Keratinocyte (primary cell): ENCODE results near the gene PRR27. TPM values are rescaled to one million over a fixed set of nuclear protein-coding genes. Genes with fewer than 3 reads are reported as not detected.

Experiments used
- DNase-seq: peaks from one replicate; pipeline ENCODE4 v3.0.0-alpha.2; 2011; ENCODE audit warnings: low read depth, missing footprints, low spot score
- FAIRE-seq: peaks from 2 replicates; lab custom pipeline; 2011; peaks lifted over from hg19 to GRCh38; lab: Jason Lieb, UNC
- H2AFZ ChIP-seq: 2 replicates; pipeline ENCODE4 v1.6.0; 2012; ENCODE audit warnings: low read length, control low read depth, inconsistent platforms; ENCODE audit not compliant: control insufficient read depth
- H3K27ac ChIP-seq: 2 replicates; pipeline ENCODE4 v1.5.1; 2011; ENCODE audit warnings: low read length; ENCODE audit not compliant: control insufficient read depth, insufficient read depth
- H3K27me3 ChIP-seq: 3 replicates; pipeline ENCODE4 v1.6.0; 2011; ENCODE audit warnings: low read length; ENCODE audit not compliant: control insufficient read depth, insufficient read depth; ENCODE audit errors: extremely low read depth
- H3K36me3 ChIP-seq, 2 experiments: 2 replicates in 1 of 2; 3 replicates in 1 of 2; pipeline ENCODE4 v1.5.1; 2011; ENCODE audit warnings: low read length in 2 of 2, mild to moderate bottlenecking in 1 of 2; ENCODE audit not compliant: control insufficient read depth in 2 of 2, insufficient read depth in 2 of 2; ENCODE audit errors: extremely low read depth in 1 of 2
- H3K4me1 ChIP-seq: 3 replicates; pipeline ENCODE4 v1.5.1; 2011; ENCODE audit warnings: low read length; ENCODE audit not compliant: control insufficient read depth, insufficient read depth; ENCODE audit errors: extremely low read depth
- H3K4me2 ChIP-seq: 3 replicates; pipeline ENCODE4 v1.6.0; 2011; ENCODE audit warnings: low read depth, low read length; ENCODE audit not compliant: control insufficient read depth, insufficient read depth; ENCODE audit errors: extremely low read depth
- H3K4me3 ChIP-seq, 3 experiments: fragments of 200-600 bp in 1 of 3; sonication (generic) in 1 of 3; 2 replicates in 2 of 3; 3 replicates in 1 of 3; pipeline ENCODE4 v1.5.1; 2011 to 2016; ENCODE audit warnings: low read length in 3 of 3, mild to moderate bottlenecking in 3 of 3, control low read depth in 2 of 3, inconsistent platforms in 1 of 3, low read depth in 1 of 3, mixed read lengths in 1 of 3, mixed run types in 1 of 3, moderate library complexity in 1 of 3; ENCODE audit not compliant: control insufficient read depth in 2 of 3, insufficient read depth in 2 of 3; ENCODE audit errors: extremely low read depth in 1 of 3
- H3K79me2 ChIP-seq: 2 replicates; pipeline ENCODE4 v1.6.0; 2012; ENCODE audit warnings: low read length; ENCODE audit not compliant: control insufficient read depth, insufficient read depth
- H3K9ac ChIP-seq: 3 replicates; pipeline ENCODE4 v1.6.0; 2011; ENCODE audit warnings: low read length; ENCODE audit not compliant: control insufficient read depth, insufficient read depth; ENCODE audit errors: extremely low read depth
- H3K9me1 ChIP-seq: 3 replicates; pipeline ENCODE4 v1.6.0; 2011; ENCODE audit warnings: low read length; ENCODE audit not compliant: control insufficient read depth, insufficient read depth; ENCODE audit errors: extremely low read depth
- H3K9me3 ChIP-seq: 2 replicates; pipeline ENCODE4 v1.5.1; 2012; ENCODE audit warnings: low read depth, low read length; ENCODE audit not compliant: control insufficient read depth
- H4K20me1 ChIP-seq: 3 replicates; pipeline ENCODE4 v1.6.0; 2011; ENCODE audit warnings: low read length; ENCODE audit not compliant: control insufficient read depth, insufficient read depth; ENCODE audit errors: extremely low read depth
- EZH2 ChIP-seq: IDR thresholded peaks from one replicate; pipeline ENCODE4 v1.6.1; 2012; ENCODE audit warnings: inconsistent platforms, mild to moderate bottlenecking, low read length, moderate library complexity
- dilution Hi-C: fragments of 300-500 bp; cut with MboI; formaldehyde crosslinking; loops from one replicate; pipeline ENCODE4 v1.7.0; 2020; ENCODE audit warnings: low sequenced_read_pairs; ENCODE audit not compliant: extremely low pct_ligation_motif_present
- polyA plus RNA-seq, 5 experiments: library from polyadenylated mRNA; depleted of rRNA in 3 of 5; stranded (reverse) in 3 of 5; stranded (forward) in 1 of 5; unstranded in 1 of 5; fragments of >200 nt; gene quantifications; 1 replicate in 1 of 5; 2 replicates in 3 of 5; 3 replicates in 1 of 5; pipeline versions ENCODE4 v1.2.1 to v1.2.3, GENCODE V29; 2011 to 2012; ENCODE audit warnings: missing spikeins in 2 of 5, low read depth in 1 of 5, low replicate concordance in 1 of 5
- TF ChIP-seq, protein P1 (sequence below), 3 experiments: IDR thresholded peaks in 1 of 3; conservative IDR thresholded peaks in 1 of 3; optimal IDR thresholded peaks in 1 of 3; 2 replicates in 2 of 3; 3 replicates in 1 of 3; pipeline versions ENCODE3 to v1.5.1; 2011; ENCODE audit warnings: low read length in 3 of 3, mild to moderate bottlenecking in 3 of 3, moderate library complexity in 2 of 3, control low read depth in 1 of 3, inconsistent platforms in 1 of 3; ENCODE audit not compliant: insufficient read depth in 2 of 3; ENCODE audit errors: extremely low read depth in 1 of 3

The PRR27 gene
- polyA plus RNA-seq, 1 donor (not counting 4 experiments of a cell fraction or from before 2014, with no cell fraction given), result not detected

DNA sequence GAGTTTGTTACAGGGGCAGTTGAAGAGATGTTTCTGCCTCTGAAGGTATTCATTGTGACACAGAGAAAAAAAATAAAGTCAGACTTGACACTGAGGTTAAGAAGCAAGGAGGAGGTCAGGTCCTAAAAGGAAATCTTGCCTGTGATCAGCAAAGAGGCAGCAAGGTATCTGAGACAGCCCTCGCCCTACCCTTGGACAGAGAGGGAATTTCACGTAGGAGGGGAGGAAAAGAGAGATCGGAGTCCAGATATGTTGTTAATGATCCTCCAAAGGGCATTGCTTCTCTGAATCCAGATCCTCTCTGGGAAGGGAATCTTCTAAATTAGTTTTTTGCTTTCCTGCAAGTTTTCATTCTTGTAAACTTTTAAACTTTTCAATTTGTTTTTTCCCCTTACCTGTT lies 15.3 kb upstream of the PRR27 start:
- DNase-seq (no peak), FAIRE-seq (no peak)
- no peaks in the 10 kb centered on the region for H3K36me3 ChIP-seq
- no peak overlapping the region for H3K4me2 ChIP-seq
- no peaks in the 10 kb centered on the region for H3K9me1 ChIP-seq
- dilution Hi-C loops, result no loop called here
- H3K79me2 ChIP-seq, result no peaks in the 10 kb centered on the region
- H3K27ac ChIP-seq, result no peak overlapping the region
- TF ChIP-seq, protein P1, sequence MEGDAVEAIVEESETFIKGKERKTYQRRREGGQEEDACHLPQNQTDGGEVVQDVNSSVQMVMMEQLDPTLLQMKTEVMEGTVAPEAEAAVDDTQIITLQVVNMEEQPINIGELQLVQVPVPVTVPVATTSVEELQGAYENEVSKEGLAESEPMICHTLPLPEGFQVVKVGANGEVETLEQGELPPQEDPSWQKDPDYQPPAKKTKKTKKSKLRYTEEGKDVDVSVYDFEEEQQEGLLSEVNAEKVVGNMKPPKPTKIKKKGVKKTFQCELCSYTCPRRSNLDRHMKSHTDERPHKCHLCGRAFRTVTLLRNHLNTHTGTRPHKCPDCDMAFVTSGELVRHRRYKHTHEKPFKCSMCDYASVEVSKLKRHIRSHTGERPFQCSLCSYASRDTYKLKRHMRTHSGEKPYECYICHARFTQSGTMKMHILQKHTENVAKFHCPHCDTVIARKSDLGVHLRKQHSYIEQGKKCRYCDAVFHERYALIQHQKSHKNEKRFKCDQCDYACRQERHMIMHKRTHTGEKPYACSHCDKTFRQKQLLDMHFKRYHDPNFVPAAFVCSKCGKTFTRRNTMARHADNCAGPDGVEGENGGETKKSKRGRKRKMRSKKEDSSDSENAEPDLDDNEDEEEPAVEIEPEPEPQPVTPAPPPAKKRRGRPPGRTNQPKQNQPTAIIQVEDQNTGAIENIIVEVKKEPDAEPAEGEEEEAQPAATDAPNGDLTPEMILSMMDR (optimal IDR thresholded peaks at IDR 0.05 in 1 of 3, IDR thresholded peaks at IDR 0.05 in 1 of 3, conservative IDR thresholded peaks at IDR 0.05 in 1 of 3; ENCODE audit: extremely low read depth in 1 of 3, insufficient read depth in 2 of 3, low read length in 3 of 3), result no peak
- no peak for TF ChIP-seq EZH2
- H3K9me3 ChIP-seq, result no peaks in the 10 kb centered on the region
- no peaks in the 10 kb centered on the region for H3K4me1 ChIP-seq
- H3K27me3 ChIP-seq, result no peaks in the 10 kb centered on the region
- no peak overlapping the region for H3K4me3 ChIP-seq
- H3K9ac ChIP-seq, result no peak overlapping the region
- no peak overlapping the region for H2AFZ ChIP-seq
- H4K20me1 ChIP-seq, result no peaks in the 10 kb centered on the region

DNA sequence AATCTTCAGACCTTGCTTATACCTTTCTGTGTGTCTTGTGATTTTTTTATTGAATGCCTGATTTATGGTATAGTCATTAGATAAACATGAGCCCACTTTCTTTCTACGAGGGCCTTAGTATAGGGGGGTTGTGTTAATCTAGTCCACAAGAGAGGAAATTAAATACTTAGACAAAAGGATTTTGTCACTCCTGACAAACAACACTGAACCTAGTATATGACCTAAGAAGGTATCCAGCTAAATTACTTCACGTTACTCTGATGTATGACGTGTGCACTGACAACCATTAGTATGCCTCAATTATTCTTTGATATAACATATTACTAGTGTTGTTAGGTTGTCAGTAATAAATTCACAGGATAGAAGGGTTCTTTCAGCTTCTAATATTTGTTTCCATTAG lies 2.8 kb upstream of the PRR27 start:
- Histone ChIP-seq H3K9me3 (no peaks in the 10 kb centered on the region), H3K9ac (no peak overlapping the region), H3K36me3 (no peaks in the 10 kb centered on the region), H3K27ac (no peak overlapping the region), H3K9me1 (no peaks in the 10 kb centered on the region), H3K4me3 (no peak overlapping the region), H3K4me2 (no peak overlapping the region), H3K4me1 (no peaks in the 10 kb centered on the region), H2AFZ (no peak overlapping the region), H4K20me1 (no peaks in the 10 kb centered on the region), H3K79me2 (no peaks in the 10 kb centered on the region), H3K27me3 (no peaks in the 10 kb centered on the region)
- FAIRE-seq (no peak), DNase-seq (no peak)
- no peak for TF ChIP-seq EZH2
- dilution Hi-C loops, result no loop called here

DNA sequence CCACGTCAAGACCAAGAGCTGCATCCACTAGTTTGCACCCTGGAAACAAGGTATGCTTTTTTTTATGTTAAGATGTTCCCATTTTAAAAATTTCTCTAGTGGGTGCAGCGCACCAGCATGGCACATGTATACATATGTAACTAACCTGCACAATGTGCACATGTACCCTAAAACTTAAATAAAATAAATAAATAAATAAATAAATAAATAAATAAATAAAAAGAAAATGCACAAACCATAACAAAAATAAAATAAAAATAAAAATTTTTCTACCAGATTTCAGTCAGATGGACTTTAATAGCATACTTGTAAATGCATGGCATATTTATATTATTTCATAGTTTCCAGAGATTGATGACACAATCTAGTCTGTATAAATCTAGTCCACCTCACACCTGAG lies 1.9 kb upstream of the PRR27 start:
- Histone ChIP-seq H3K36me3 (no peaks in the 10 kb centered on the region), H2AFZ (no peak overlapping the region), H3K9me3 (no peaks in the 10 kb centered on the region), H3K79me2 (no peaks in the 10 kb centered on the region), H3K9me1 (no peaks in the 10 kb centered on the region), H3K9ac (no peak overlapping the region), H3K4me1 (no peaks in the 10 kb centered on the region), H3K4me3 (no peak overlapping the region), H3K27me3 (no peaks in the 10 kb centered on the region), H4K20me1 (no peaks in the 10 kb centered on the region), H3K27ac (no peak overlapping the region), H3K4me2 (no peak overlapping the region)
- FAIRE-seq (no peak), DNase-seq (no peak)
- no peak for TF ChIP-seq EZH2
- TF ChIP-seq, protein P1 (optimal IDR thresholded peaks at IDR 0.05 in 1 of 3, IDR thresholded peaks at IDR 0.05 in 1 of 3, conservative IDR thresholded peaks at IDR 0.05 in 1 of 3; ENCODE audit: extremely low read depth in 1 of 3, insufficient read depth in 2 of 3, low read length in 3 of 3), result no peak
- dilution Hi-C loops, result no loop called here
